Skin of body (tissue), 2 donors: ENCODE results near the gene SERPINB3. TPM values are rescaled to one million over a fixed set of nuclear protein-coding genes. Genes with fewer than 3 reads are reported as not detected.
"Not testable (repeated sequence)": the region's sequence is repeated elsewhere in the genome, so short reads cannot be mapped to it uniquely, and the experiment has no call there.

ENCODE experiments used
- DNase-seq: peaks from one replicate; lab custom pipeline; 2025; lab: John Stamatoyannopoulos, UW
- total RNA-seq: library from RNA; depleted of rRNA; stranded (reverse); fragments of >200 nt; gene quantifications from one replicate; pipeline ENCODE4 v1.2.3, GENCODE V29; 2014

The SERPINB3 gene
- total RNA-seq, 1 donor from 2014 or later: 49.5 TPM

DNA sequence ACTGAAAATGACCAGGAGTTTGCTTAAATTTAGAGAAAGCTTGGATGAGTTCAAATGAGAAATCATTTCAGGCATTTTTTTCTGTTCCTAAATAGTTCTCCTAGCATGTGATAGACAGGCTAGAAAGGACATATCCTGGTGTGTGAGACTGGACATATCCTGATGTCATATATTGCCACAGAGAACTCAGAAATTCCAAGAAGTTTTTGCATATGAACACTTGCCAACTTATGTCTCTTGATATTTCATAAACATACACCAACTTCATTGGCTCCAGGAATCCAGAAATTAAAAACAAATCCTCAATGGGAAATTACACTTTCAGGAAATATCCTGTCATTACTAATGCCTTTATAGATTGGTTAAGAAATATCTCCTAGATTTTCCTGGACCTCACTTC lies 14.8 kb downstream of the SERPINB3 start:
- DNase-seq: peak; percentile 8

DNA sequence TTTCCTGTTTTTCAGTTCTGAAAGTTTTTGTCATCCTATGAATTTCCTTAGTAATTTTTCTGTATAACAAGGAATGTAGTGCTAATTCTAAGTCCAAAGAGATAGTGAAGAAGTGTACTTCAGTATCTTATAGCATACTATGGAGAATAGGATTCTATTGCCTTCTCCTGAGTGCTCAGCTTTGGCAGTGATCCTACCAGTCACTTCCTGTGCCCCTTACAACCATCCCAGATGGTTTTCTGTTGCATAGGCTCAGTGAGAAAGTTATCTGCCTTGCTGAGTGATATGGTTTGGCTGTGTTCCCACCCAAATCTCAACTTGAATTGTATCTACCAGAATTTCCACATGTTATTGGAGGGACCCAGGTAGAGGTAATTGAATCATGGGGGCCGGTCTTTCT lies 17.0 kb downstream of the SERPINB3 start:
- not testable (repeated sequence) for DNase-seq

DNA sequence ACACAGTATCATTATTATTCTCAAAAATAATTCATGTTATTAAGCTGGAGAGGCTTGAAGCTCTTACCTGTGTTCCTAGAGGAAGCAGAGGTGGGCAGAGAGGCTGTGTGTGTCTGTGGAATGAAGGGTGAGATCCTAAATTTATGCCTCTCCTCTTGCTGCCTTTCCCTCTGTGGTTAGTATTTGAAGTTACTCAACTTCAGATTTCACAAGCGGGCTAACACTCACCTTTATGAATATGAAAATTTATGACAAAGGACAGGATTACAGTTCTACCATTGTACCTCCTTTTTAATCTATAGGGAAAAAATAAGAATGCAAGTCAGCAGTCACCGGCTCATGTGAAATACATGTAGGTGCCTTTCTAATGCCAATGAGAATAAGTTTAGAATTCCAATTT lies 17.6 kb downstream of the SERPINB3 start, which contains the start of gene SERPINB4:
TSS of gene SERPINB4 (minus strand) at position 115 of the 400 bp plus-strand sequence. CDS start 679 bp downstream, outside the sequence.
- DNase-seq: not testable (repeated sequence)

DNA sequence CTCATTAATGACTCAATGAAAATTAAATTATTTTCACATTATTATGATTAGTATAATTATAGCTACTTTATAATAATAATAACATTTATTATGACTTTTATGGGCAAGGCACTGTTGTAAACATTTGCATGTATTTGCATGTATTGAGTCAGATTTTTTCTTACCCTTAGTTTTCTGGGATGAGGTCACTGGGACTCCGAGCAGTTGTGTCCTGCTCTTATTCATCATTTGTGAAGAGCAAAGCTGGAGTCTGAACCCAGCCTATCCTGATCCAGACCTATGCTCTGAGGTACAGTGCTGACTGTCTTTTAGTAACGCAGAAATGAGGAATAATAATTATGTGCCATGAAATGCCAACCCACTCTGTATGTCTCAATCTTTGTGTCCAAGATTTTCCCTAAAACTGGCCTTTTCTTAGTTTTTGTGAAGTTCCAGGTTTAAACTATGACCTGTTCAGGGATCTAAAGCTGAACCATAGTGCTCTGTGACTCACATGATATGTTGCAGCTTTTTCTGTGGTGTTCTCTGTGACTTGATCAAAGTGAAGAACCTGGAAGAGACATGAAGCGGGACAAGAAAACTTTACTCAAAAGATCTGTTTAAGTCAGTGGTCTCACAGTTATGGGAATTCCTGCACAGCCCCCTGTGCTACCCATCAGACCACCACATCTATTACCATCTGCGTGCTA lies 18.9 kb downstream of the SERPINB3 start:
- not testable (repeated sequence) for DNase-seq

DNA sequence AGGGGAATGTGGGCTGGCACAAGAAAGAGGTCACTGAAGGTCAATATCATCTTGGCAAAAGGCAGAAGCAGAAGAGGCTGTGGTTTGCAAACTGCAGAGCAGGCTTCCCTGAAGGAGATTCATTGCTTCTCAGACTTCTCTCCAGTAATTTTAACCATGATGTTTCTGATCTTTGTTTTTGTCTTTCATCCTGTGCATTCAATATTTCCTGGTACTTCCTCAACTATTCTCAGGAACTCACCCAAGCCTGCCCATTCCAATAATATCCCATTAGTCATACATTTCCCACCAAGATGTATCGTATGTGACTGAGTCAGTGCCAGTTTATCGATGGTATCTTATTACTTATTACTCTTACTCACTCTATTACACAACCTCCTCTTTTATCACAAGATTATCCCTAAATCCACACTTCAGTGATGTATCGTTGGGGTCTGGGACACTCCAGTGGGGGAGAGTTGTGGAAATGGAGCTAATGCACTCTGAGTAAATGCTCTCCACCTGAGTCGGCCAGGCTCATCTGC lies 20.5 kb downstream of the SERPINB3 start:
- DNase-seq: not testable (repeated sequence)

DNA sequence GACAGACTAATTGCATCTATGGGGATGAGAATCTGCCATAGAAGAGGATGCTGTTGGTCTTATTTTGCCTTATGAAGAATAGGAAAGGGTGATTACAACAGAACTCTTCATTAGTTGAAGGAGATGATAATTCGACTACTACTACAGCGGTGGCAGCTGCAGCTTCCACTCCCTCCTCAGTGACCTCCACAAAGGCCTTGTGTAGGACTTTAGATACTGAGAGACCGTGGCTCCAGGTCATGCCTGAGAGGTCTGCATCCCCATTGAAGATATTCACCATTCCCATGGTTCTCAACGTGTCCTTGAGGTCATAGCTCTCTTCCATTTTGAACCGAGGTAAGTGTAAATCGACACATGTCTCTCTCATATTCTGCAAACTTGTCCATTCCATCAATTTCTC lies 24.0 kb downstream of the SERPINB3 start:
- no peak for DNase-seq

DNA sequence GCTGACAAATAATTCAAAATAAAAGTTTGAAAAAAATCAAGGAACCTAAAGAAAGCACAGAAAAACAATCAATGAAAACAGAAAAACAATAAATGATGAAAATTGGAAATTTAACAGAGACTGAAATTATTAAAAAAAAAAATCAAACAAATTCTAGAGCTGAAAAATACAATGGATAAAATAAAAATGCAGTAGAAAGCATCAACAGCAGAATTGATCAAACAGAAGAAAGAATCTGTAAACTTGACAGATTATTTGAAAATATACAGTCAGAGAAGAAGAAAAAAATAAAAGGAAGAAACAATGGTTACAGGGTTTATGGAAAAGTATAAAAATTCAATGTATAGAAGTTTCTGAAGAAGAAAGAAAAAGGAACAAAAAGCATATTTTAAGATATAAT lies 33.9 kb downstream of the SERPINB3 start:
- DNase-seq: no peak

DNA sequence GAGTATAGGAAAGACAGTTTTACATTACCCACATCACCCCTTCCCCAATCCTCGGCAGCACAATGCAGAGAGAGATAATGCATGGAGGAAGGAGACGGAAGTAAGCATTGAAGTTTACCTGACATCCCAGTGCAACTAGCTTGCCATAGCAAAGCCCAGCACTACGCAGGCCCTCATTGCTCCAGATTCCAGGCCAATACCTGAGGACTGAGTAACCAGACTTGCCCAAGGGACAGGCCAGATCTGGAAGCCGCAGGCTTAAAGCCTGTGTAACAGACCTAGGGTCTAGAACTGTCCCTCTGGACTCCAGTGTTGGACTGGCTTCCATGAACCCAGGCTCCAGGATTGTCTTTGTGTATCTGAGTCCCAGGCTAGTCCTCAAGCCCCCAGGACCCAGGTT lies 35.3 kb downstream of the SERPINB3 start:
- no peak for DNase-seq

DNA sequence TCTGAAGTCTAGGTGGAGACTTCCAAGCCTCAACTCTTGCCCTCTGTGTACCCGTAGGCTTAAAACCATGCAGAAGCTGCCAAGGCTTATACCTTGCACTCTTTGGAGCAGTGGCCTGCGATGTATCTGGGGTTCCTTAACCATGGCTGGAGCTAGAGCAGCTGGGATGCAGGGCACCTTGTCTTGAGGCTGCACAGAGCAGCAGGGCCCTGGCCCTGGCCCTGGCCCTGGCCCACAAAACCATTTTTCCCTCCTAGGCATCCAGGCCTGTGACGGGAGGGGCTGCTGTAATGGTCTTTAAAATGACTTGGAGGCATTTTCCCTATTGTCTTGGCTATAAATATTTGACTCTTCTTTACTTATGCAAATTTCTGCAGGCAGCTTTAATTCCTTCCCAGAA lies 36.8 kb downstream of the SERPINB3 start:
- no peak for DNase-seq

DNA sequence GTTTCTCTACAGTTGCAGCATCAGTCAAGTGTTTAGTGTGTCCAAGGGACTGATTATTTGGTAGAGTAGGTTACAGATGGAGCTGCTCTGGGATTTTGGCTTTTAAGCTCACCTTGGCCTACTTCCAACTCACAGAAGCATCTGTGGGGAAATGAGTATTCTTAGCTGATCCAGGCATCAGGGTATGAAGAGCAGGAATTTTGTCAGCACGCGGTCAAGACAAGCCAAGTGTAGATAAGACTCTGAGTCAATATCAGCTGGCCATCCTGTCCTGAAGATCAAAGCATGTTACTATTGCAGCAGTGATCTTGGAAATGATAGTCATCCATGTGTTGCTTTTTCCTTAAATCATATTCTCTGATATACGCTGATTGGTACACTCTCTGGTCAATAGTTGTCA lies 42.0 kb downstream of the SERPINB3 start:
- DNase-seq: no peak

DNA sequence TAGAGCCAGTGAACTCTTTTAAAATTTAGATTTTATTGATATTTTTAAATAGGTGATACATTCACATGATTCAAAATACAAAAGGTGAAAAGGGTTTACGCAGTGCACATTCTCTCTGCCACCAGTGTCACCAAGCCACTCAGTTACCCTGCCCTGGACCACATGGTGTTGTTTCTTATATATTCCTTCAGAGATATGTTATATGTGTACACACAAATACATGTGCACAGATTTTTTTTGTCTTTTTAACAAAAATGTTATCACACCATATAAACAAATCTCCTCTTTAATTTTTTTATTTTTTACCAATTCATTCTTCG lies 43.8 kb downstream of the SERPINB3 start:
- no peak for DNase-seq

DNA sequence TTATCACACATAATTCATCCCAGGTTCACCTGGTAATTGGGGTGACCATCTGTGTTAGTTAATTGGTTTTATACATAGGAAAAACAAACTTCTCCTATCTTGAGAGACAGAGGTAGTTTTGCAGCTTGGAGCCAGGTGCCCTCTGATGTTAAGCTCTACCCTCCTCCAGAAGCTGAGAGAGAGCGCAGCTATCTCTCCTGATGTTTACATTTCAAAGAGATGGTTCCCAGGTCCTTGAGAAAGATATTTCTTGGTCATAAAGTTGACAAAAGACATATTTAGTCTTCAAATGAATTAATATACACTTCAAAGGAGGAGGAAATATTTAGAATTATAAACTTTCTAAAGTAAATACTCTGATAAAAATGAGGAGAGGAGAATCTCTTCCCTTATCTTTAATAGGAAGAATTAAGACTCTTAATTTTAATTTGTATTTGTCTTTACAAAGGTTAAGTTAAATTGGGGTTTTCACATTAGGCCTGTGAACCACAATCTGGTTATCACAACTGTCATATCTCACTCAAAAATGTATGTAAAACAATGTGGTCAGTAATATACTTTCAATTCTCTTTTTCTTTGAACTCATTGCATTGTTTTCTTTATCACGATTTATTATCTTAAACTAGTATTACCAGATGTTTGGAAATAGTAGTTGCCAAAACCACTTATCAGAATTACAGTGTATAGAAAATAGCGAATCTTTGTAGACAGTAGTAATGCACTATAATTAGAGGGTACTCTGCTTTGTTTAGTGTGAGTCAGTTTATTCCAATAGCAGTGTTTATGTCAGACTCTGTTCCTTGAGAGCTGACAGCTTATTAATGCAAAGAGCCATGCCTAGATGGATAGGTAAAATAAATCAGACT lies 44.4 kb downstream of the SERPINB3 start:
- DNase-seq: no peak

DNA sequence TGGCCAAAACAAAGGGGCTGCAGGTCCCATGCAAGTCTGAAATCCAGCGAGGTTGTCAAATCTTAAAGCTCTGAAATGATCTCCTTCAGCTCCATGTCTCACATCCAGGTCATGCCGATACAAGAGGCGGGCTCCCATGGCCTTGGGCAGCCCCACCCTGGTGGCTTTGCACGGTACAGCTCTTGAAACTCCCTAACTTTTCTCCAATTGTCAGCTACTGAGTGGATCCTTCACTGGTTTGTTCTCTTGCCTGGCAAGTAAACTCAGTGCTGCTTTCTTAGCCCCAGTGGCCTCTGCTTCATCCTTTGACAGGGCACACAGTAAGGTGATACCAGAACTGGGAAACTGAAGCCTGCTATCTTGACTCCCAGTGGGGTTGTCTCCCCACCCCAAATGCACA lies 48.3 kb downstream of the SERPINB3 start:
- DNase-seq: no peak

DNA sequence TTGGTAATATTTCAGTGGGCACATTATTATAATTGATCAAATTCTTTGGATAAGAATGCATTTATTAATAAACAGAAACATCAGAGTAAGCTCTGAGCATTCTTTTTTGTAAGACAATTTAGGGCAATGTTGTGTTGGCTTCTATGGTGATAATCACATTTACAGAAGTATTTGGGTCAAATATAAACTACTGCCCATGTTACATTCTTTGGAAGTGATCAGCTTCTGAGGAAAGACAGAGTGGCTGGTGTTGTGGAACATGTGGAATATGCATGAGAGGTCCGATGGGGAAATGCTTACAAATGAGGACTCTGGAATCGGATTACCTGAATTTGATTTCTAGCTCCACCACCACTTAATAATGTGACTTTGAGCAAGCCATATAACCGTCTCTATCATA lies 55.2 kb downstream of the SERPINB3 start:
- DNase-seq: no peak

Other genes with a start within 250 kb of the SERPINB3 start
- 46.6 TPM for gene VPS4B, start 239.4 kb downstream of the SERPINB3 start, total RNA-seq
- gene SERPINB5, start 184.9 kb downstream of the SERPINB3 start, total RNA-seq: 130 TPM
- gene SERPINB12, start 119.5 kb downstream of the SERPINB3 start, total RNA-seq: 64.6 TPM
- 21.2 TPM for gene SERPINB13, start 74.5 kb downstream of the SERPINB3 start, total RNA-seq
- 29.1 TPM for gene SERPINB4, start 17.6 kb downstream of the SERPINB3 start, total RNA-seq
- gene SERPINB11, start 41.1 kb upstream of the SERPINB3 start, total RNA-seq: not detected
- gene SERPINB7, start 113.5 kb upstream of the SERPINB3 start, total RNA-seq: 14.6 TPM
- gene SERPINB2, start 225.8 kb upstream of the SERPINB3 start, total RNA-seq: 153 TPM
- gene SERPINB10, start 246.1 kb upstream of the SERPINB3 start, total RNA-seq: 3.9 TPM